GM23338 (cell line): ENCODE measurements around the gene SULT2B1. TPM values are rescaled to one million over a fixed set of nuclear protein-coding genes. Genes with fewer than 3 reads are reported as not detected.

ENCODE experiments used
- ATAC-seq: fragments of 200-7000 bp; cut with Tn5 transposase; 3 replicates; pipeline ENCODE4 v1.9.1; 2020
- DNase-seq: peaks from one replicate; pipeline ENCODE4 v3.0.0-alpha.2; 2015; ENCODE audit warnings: low spot score
- H2AFZ ChIP-seq: fragments of 200-600 bp; sonication (generic); 2 replicates; pipeline ENCODE4 v1.8.0; 2016; ENCODE audit warnings: antibody characterized with exemption, mild to moderate bottlenecking, moderate library complexity
- H3F3A ChIP-seq: fragments of 200-600 bp; sonication (generic); replicated peaks from 2 replicates; pipeline ENCODE4 v1.8.0; 2017; ENCODE audit warnings: antibody characterized with exemption, mixed run types, low read depth
- H3K27ac ChIP-seq: fragments of 200-600 bp; sonication (generic); 2 replicates; pipeline ENCODE4 v1.6.1; 2016; ENCODE audit warnings: low read depth
- H3K27me3 ChIP-seq: fragments of 200-600 bp; sonication (generic); 2 replicates; pipeline ENCODE4 v1.8.0; 2016; ENCODE audit warnings: mild to moderate bottlenecking, mixed run types, moderate library complexity; ENCODE audit not compliant: insufficient read depth
- H3K36me3 ChIP-seq: fragments of 200-600 bp; sonication (generic); 2 replicates; pipeline ENCODE4 v1.8.0; 2016; ENCODE audit warnings: mild to moderate bottlenecking; ENCODE audit not compliant: insufficient read depth
- H3K4me1 ChIP-seq: fragments of 200-600 bp; sonication (generic); 2 replicates; pipeline ENCODE4 v1.8.0; 2016; ENCODE audit warnings: mild to moderate bottlenecking, moderate library complexity; ENCODE audit not compliant: insufficient read depth
- H3K4me2 ChIP-seq: fragments of 200-600 bp; sonication (generic); 2 replicates; pipeline ENCODE4 v1.7.1; 2017; ENCODE audit warnings: mixed run types
- H3K4me3 ChIP-seq: fragments of 200-600 bp; sonication (generic); 2 replicates; pipeline ENCODE4 v1.6.1; 2016; ENCODE audit warnings: mixed run types
- H3K79me2 ChIP-seq: fragments of 200-600 bp; sonication (generic); replicated peaks from 2 replicates; pipeline ENCODE4 v1.8.0; 2017; ENCODE audit warnings: mild to moderate bottlenecking; ENCODE audit not compliant: insufficient read depth
- H3K9me2 ChIP-seq: fragments of 200-600 bp; sonication (generic); 2 replicates; pipeline ENCODE4 v1.8.0; 2017; ENCODE audit not compliant: insufficient read depth
- H4K20me1 ChIP-seq: fragments of 200-600 bp; sonication (generic); replicated peaks from 2 replicates; pipeline ENCODE4 v1.8.0; 2017; ENCODE audit warnings: mild to moderate bottlenecking; ENCODE audit not compliant: insufficient read depth
- H3K27ac Mint-ChIP-seq: 2 replicates; pipeline ENCODE4 v1.8.0; 2020; ENCODE audit warnings: inconsistent platforms, mild to moderate bottlenecking, moderate library complexity, mixed read lengths
- H3K27me3 Mint-ChIP-seq: 3 replicates; pipeline ENCODE4 v1.8.0; 2022; ENCODE audit warnings: low read depth, mild to moderate bottlenecking, moderate library complexity, mixed read lengths, inconsistent platforms; ENCODE audit not compliant: insufficient read depth, poor library complexity
- H3K36me3 Mint-ChIP-seq: 3 replicates; pipeline ENCODE4 v1.8.0; 2021; ENCODE audit warnings: low read depth, mild to moderate bottlenecking, inconsistent platforms, moderate library complexity, mixed read lengths
- H3K4me1 Mint-ChIP-seq: 3 replicates; pipeline ENCODE4 v1.8.0; 2020; ENCODE audit warnings: mild to moderate bottlenecking, inconsistent platforms, mixed read lengths
- H3K4me3 Mint-ChIP-seq: 3 replicates; pipeline ENCODE4 v1.8.0; 2021; ENCODE audit warnings: moderate library complexity, mild to moderate bottlenecking, inconsistent platforms, mixed read lengths
- H3K9me3 Mint-ChIP-seq: 3 replicates; pipeline ENCODE4 v1.8.0; 2020; ENCODE audit warnings: moderate library complexity, mild to moderate bottlenecking, inconsistent platforms, mixed read lengths
- CREB1 ChIP-seq: fragments of 250-450 bp; sonication (Bioruptor Pico); IDR thresholded peaks from 2 replicates; pipeline ENCODE4 v1.5.0; 2020; ENCODE audit warnings: low read depth, mild to moderate bottlenecking, moderate library complexity
- CTCF ChIP-seq, 2 experiments: fragments of 200-600 bp in 1 of 2; sonication (generic) in 1 of 2; conservative IDR thresholded peaks; 2 replicates each; pipeline versions ENCODE4 v1.5.1 to v1.6.1; 2016 to 2017; ENCODE audit warnings: antibody characterized with exemption in 2 of 2, low read depth in 2 of 2, mild to moderate bottlenecking in 2 of 2, moderate library complexity in 1 of 2
- ETS1 ChIP-seq: IDR thresholded peaks from 2 replicates; pipeline ENCODE4 v1.6.1; 2016; ENCODE audit warnings: antibody characterized with exemption
- EZH2phosphoT487 ChIP-seq: fragments of 200-600 bp; sonication (generic); IDR thresholded peaks from one replicate; pipeline ENCODE4 v1.8.1; 2018; ENCODE audit warnings: antibody characterized with exemption; ENCODE audit not compliant: unreplicated experiment
- NANOG ChIP-seq: IDR thresholded peaks from 2 replicates; pipeline ENCODE4 v1.6.1; 2016; ENCODE audit warnings: antibody characterized with exemption, borderline replicate concordance
- POLR2AphosphoS5 ChIP-seq: IDR thresholded peaks from 2 replicates; pipeline ENCODE4 v1.6.1; 2016; ENCODE audit warnings: antibody characterized with exemption, low read depth
- REST ChIP-seq: IDR thresholded peaks from one replicate; pipeline ENCODE4 v1.6.1; 2018; ENCODE audit warnings: antibody characterized with exemption; ENCODE audit not compliant: unreplicated experiment
- STAT1 ChIP-seq: IDR thresholded peaks from one replicate; pipeline ENCODE4 v1.6.1; 2016; ENCODE audit warnings: antibody characterized with exemption; ENCODE audit not compliant: unreplicated experiment
- ZNF331 ChIP-seq: fragments of 250-450 bp; sonication (Bioruptor Pico); IDR thresholded peaks from 2 replicates; pipeline ENCODE4 v1.5.0; 2020; ENCODE audit warnings: low read depth, mild to moderate bottlenecking, moderate library complexity
- ZNF462 ChIP-seq: fragments of 250-450 bp; sonication (Bioruptor Pico); IDR thresholded peaks from 2 replicates; pipeline ENCODE4 v1.5.0; 2020; ENCODE audit warnings: mild to moderate bottlenecking, moderate library complexity
- polyA plus RNA-seq: library from polyadenylated mRNA; unstranded; fragments of >200 nt; fragmentation: Nextera tagmentation; extraction: Ambion mirVana; gene quantifications from 2 replicates; pipeline ENCODE4 v1.2.1, GENCODE V29; 2016
- total RNA-seq: library from RNA; depleted of rRNA; stranded (reverse); fragments of >200 nt; shearing (Covaris generic); gene quantifications from 2 replicates; pipeline ENCODE4 v1.2.3, GENCODE V29; 2014

Gene SULT2B1
- total and polyA plus RNA-seq, 2 experiments from 2014 or later = 1.3 to 2.5 TPM

GRCh38 chr19:48619692-48620585 lies 68.0 kb downstream of the SULT2B1 start (continued):
- TF ChIP-seq ZNF462 (CRISPR knock-in tag) (no peak), CTCF (conservative IDR thresholded peaks at IDR 0.05; ENCODE audit: low read depth in 2 of 2) (no peak), EZH2phosphoT487 (no peak), NANOG (no peak)

GRCh38 chr19:48623556-48624066 lies 71.6 kb downstream of the SULT2B1 start:
- Mint-ChIP-seq H3K27ac (peak overlapping the region; percentile 93), H3K9me3 (no peaks in the 10 kb centered on the region; the same call in 1 of the 3 replicates), H3K36me3 (peaks cover 14% of the 10 kb centered on the region), H3K4me3 (peak overlapping the region; percentile 72), H3K4me1 (peaks cover 32% of the 10 kb centered on the region), H3K27me3 (peaks cover 17% of the 10 kb centered on the region)
- ATAC-seq = no peak
- Histone ChIP-seq H3F3A (peaks cover 9% of the 10 kb centered on the region), H3K79me2 (peaks cover 23% of the 10 kb centered on the region), H3K27ac (peak overlapping the region; percentile 56), H3K4me2 (peak overlapping the region; percentile 75), H4K20me1 (peaks cover 13% of the 10 kb centered on the region), H3K36me3 (no peaks in the 10 kb centered on the region; the same call in 1 of the 2 replicates), H3K27me3 (no peaks in the 10 kb centered on the region), H3K4me3 (peak overlapping the region; percentile 45), H2AFZ (no peak overlapping the region), H3K9me2 (no peaks in the 10 kb centered on the region), H3K4me1 (peaks cover 15% of the 10 kb centered on the region)
- DNase-seq = no peak
- TF ChIP-seq ETS1 (no peak), REST (no peak), STAT1 (no peak), CREB1 (CRISPR knock-in tag) (no peak), NANOG (no peak), POLR2AphosphoS5 (no peak; the same call in none of the 2 replicates), EZH2phosphoT487 (no peak), ZNF331 (CRISPR knock-in tag) (no peak)
